GM19328 (cell line): ENCODE results near the gene ST6GALNAC2.

ENCODE experiments used
- ATAC-seq: cut with Tn5 transposase; IDR thresholded peaks from one replicate; pipeline ENCODE4 v1.9.1; 2021; ENCODE audit warnings: mild to moderate bottlenecking, moderate library complexity; ENCODE audit not compliant: unreplicated experiment

ST6GALNAC2 gene

DNA sequence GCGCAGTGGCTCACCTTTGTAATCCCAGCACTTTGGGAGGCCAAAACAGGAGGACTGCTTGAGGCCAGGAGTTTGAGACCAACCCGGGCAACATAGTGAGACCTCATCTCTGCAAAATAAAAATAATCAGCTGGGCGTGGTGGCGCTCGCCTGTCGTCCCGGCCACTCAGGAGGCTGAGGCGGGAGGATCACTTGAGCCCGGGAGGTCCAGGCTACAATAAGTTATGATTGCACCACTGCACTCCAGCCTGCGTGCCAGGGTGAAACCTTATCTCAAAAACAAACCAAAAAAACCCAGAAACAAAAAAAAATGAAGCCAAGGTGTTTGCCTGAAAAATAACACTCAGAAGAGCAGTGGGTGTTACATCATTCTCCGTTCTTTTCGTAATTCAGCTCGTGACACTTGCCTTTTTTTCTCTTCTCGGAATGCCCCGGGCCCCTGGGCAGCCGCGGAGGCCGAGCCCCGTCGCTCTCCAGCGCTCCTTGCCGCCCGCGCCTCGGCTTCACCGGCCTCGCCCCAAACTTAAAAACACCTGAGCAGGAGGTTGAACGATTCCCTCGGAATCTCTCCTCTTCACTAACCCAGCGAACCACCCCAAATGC is 28.8 kb downstream of the ST6GALNAC2 start:
- ATAC-seq, result peak; percentile 30

DNA sequence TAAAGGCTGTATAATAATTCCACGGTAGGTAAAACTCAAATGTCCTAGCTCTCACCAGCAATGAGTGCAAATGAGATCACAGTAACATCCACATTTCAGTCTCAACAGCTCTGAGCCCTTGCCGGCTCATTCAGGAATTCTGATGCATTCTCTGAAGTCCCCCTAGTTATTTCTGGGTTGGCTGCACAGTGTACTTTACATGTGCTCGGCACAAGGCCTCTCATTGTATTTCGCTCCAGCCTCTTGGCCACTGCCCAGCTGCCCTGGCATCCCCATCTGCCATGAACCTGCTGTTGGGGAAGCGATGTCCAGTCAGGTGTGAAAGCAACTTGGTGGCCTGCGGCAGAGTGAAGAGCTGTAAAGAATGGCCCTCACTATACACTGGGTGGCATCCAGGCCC is 31.5 kb downstream of the ST6GALNAC2 start:
- ATAC-seq, result no peak

DNA sequence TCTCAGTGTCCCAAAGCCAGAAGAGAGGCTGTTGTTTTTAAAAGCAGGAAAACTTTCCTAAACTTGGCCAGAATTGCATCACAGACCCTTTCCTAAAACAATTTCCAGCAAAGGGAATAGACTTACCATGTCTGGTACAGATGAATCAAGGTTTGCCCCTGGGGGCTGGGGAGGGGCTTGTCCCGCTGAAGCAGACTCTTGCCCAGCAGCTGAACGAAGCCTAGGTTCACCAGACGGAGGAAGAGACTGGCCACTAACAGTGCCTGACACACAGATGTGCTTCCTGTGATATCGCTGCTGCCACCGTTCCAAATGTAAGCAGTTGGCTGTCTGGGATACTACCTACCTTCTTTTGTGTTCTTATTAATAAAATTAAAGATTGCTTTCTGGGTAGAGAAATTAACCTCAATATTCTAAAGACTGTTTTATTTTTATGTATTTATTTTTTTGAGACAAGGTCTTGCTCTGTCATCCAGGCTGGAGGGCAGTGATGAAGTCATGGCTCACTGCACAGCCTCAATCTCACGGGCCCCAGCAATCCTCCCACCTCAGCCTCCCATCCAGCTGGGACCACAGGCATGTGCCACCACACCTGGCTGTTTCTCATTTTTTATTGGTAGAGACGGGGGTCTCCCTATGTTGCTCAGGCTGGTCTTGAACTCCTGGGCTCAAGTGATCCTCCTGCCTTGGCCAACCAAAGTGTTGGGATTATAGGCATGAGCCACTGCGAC is 32.3 kb downstream of the ST6GALNAC2 start:
- ATAC-seq, result no peak

DNA sequence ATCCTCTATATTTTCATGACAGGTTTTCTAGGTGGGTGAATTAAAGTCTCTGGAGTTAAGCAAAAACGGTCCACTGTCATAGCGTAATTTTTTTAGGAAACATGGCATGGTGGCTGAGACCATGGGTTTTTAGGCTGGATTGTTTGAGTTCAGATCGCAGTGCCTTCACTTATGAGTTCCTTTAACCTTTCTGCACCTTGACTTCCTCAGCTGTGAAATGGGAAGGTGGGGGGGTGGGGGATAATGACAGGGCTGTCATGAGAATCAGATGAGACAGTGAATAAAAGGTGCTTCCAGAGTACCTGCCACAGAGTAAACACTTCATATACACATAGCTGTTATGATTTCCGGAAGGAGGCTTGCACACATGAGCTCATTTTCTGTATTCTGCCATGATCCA is 34.0 kb downstream of the ST6GALNAC2 start:
- ATAC-seq, result no peak

DNA sequence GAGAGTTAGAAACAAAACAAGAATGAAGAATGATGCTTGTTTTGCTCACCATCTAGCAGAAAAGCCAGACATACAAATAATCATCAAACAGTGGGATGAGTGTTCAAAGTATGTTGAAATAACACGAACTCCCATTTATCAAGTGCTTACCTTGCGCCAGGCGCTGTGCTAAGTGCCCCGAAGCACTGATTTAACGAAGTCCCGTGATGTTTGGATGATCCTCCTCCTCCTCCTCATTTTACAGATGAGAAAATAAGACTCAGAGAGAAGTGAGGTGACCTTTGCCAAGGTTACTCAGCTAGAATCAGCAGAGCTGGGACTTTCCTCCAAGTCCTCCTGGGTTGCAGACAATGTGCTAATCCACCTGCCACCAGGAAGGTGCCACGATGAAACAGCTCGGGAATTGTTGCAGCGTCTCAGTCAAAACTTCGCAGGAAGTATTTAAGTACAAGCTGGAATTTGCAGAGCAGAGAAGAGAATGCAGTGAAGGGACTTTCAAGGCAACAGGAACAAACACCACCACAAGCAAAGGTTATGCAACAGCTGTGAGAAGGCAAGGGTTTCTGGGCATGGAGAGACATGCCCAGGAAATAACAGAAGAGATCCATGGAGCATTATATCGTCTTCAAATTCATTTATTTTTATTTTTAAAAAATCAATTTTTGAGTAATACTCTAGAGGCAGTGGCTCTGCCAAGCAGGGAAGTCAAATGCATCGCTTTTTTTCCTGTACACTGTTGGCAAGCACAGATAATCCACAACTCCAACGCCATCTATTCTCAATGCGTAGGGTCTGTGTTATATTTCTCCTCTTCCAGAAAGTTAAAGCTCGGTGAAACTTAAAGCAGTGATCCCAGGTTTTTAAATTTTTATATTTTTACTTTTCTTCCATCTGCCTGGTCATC is 34.7 kb downstream of the ST6GALNAC2 start:
- ATAC-seq, result no peak

DNA sequence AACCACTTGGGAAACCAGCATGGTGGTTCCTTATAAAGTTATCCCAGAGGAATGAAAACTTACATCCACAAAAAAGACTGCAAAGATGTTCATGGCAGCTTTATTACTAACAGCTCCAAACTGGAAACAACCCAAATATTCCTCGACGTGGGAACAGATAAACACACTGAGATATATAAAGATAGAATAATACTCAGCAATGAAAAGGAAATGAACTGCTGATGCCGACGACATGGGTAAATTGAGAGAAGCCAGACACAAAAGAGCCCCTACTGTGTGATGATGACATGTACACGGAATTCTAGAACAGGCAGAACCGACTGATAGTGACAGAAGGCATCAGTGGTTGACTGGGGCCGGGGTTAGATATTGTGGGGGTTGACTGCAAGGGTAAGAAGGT is 36.1 kb downstream of the ST6GALNAC2 start:
- ATAC-seq, result no peak

DNA sequence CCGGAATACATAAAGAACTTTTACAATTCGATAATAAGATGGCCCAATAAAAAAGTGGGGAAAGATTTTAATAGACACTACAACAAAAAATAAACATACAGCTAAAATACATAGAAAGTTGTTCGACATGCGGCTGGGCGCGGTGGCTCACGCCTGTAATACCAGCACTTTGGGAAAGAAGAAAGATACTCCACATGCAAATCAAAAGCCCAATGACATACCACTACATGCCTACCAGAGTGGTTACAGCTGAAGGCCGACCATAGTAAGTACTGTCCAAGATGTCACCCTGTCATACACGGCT is 36.5 kb downstream of the ST6GALNAC2 start:
- no peak for ATAC-seq

DNA sequence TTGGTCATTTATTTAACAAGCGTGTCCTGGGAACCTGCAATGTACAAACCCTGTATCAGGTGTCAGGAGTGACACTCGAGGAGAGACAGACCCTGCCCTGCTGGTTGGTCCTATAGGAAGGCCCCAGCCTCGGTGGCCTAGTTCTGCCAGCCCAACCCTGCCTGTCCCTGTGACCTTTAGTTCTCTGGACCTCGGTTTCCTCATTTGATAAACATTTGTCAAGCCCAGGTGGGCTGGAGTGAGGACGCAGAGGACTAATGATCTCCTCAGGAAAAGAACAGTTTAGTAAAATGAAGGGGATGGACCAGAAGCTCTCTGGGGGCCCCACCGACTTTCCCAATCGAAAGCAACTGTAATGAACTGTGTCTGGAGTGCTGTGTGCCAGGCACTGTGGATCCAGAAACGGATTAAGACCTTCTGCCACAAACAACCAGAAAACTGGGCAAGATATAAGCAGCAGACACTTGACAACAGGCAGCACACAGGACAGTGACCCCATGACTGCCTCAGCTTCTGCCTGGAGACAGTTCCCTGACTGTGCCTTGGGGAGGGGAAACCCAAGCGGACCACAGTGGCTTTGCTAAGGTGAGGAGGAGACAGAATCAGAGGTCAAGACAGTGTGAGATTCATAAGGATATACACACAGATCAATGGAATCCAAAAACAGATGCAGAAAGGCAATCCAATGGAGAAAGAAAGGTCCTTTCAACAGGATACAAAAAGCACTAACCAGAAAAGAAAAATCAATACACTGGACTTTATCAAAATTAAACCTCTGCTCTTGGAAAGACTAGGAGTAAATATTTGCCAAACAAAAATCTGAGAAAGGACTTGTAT is 37.1 kb downstream of the ST6GALNAC2 start:
- no peak for ATAC-seq

DNA sequence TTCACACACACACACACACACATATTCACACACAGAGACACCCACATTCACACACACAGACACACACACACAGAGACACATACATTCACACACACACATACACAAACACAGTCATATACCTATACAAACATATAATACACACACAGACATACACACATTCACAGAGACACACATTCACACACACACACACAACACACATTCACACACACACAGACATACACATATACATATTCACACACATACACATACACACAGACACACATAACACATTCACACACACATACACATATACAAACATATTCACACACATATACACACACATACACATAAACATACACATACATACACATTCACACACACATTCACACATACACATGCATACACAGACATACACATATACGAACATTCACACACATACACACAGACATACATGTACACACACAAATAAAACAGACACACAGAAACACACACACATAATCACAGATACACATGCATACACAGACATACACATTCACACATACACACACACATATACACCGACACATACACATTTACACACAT is 37.9 kb downstream of the ST6GALNAC2 start:
- no peak for ATAC-seq

DNA sequence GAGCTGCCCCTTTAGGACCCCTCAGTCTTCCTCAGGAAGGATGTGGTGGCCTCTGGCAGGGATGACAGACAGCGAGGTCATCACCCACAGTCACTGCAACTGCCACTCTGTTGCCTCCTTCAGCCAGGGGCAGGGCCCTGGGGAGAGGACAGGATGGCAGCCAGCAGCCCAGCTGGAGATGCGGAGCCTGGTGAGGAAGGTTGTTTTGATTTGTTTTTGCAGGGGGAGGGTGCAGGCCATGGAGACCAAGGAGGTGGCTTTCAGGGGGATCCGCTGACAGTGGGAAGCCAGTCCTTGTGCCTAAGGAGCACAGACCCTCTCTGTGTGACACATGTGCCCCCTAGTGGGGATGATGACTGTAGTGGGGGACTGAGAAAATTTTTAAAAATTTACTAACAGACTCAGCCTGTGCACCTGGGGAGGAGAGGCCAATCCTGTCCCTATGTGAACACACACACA is 38.4 kb downstream of the ST6GALNAC2 start:
- no peak for ATAC-seq

DNA sequence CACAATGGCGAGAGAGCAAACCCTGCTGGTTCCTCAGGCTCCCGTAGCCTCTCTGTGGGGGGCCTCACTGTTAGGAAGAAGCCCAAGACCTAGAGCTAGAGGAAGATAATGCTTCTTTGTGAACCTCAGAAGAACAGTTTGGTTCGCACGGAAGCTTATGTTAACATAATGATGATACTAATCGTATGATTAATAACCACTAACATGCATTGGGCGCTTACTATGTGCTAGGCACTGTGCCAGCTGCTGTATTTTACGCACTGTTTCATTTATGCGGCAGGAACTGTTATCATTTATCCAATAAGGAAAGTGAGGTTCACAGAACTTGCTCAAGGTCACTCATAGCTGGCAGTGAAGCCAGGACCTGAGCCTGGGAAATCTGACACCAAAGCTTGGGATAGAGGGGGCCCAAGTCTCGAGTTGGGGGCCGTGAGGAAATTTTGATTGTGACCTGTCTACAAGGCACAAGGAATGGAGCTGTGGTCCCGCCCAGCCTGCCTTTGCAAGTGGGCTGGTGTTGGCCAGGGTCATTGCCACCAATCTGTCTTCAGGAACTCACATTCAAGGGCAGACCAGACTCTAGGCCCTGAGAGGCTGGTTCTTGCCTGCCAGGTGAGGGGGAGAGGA is 39.0 kb downstream of the ST6GALNAC2 start:
- ATAC-seq, result no peak

DNA sequence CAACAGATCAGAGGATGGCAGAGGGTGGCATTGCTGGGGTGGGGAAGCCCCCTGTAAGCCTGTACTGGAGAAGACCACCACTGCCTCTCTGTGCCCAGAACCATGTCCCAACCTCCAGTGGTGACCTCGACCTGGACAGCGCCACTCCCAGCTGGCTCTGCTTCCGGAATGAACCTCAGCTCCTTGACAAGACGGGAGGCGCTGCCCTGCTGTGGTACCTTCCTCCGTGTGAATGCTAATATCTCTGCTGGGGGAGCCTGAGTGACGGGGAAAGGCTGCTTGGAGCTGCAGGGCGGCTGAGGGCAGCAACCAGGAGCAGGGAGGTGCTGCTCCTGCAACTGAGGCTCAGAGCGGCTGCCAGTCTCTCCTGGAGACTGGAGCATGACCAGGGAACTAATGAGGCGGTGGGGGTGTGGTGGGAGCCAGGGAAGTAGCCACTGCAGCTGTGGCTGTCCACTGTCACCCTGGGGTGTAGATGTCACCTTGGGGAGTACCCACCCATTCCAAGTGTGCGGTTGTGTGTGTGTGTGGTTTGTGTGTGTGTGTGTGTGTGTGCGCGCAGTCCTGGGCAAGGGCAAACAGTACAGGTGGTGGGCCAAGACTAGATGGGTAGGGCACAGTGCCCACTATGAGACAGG is 39.6 kb downstream of the ST6GALNAC2 start:
- no peak for ATAC-seq

DNA sequence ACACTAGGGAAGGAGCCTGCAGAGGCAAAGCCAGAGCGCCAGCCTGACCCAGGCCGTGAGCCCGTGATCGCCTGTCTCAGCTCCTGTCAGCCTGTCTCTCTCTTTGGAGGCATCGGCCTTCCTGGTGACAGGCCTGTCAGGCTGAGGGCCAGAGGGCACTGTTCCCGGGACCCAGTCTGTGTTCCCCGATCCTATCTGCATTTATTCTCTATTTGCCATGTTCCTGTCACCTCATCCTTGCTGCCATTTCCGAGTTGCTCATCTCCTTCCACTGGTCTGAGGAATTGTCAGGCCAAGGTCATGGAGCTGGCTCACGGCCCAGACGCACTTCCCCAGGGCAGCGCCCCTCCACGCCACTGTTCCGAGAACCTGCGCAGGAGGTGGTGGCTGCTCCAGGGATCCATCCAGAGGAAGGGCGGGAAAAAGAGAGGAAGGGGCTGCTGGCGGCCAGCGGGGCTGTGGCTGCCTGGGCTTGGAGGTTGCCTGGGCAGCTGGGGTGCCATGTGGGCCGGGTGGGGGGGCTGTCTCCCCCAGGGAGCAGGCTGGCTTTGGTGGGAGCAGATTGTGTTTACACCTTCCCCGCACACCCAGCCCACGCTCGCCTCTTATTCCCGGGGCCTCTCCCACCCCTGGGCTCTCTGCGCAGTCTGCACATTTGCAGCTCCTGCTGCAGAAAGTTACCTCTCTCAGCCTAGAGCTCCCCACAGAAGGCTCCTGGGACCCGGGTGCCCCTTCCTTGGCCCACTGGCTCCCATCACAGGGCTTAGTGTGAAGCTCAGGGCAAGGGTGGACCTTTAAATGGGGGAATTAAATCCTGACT is 40.9 kb downstream of the ST6GALNAC2 start:
- no peak for ATAC-seq

DNA sequence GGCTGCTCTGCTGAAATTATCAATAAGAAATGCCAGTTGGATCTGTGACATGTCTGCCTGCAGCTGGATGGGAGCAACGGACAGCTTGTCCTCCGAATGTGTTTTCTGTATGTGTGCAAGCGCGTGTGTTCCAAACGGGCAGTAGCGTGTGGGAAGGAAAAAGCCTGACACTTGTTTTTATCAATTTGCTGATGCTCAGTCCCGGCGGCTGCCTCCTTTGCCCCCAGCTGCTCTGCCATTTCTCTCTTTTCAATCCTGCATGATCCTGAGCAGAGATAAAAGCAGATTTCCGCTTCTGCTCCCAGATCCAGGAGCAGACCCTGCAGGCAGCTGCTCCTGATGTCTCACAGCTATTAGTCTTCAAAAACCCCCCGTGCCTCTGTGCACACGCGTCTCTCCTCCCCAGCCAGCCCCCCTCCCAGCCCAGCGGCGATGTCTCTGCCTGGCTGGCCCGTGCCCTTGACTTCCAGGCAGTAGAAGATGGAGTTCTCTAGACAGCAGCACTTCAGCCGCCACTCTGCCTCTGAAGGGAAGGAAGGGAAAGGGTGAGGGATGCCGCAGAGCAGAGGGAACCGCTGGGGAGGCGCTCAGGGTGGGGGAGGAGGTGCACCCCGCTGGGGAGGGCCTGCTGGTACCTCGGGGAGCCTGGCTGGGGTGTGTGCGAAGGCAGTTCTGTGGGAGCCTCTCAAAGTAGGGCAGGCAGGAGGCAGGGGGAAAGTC is 41.7 kb downstream of the ST6GALNAC2 start:
- no peak for ATAC-seq

DNA sequence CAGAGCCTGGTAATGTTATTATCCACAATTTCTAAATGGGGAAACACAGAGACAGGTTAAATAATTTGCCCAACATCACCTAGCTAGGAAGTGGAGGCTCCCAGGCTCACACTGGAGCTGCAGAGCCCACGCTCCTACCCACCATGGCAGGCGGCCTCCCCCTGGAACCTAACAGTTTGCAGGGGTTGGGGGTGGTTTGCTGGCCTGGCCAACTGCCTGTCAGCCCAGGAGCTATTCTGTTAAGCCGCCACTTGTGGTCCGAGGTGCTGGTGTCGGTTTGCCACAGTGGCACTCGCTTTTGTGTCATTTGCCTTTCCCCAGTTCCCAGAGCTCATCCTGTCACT is 42.2 kb downstream of the ST6GALNAC2 start:
- no peak for ATAC-seq

DNA sequence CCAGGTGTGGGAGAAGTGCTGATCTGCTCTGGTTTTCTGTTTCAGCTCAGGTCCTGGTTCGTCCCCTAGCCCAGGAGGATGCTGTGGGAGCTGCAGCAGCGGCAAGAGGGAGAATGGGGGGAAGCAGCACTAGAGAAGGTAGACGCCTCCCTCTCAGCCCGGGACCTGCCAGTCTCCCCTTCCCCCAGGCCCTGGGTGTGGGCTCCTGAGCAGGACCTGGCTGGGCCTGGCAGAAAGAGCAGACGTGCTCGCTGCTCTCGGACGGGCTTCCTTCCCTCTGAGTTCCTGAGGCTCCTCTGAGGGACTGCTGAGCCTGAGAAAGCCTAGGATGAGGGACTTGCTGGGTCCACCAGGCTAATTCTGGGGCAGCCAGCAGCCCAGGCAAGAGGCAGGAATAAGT is 42.7 kb downstream of the ST6GALNAC2 start:
- ATAC-seq, result no peak

DNA sequence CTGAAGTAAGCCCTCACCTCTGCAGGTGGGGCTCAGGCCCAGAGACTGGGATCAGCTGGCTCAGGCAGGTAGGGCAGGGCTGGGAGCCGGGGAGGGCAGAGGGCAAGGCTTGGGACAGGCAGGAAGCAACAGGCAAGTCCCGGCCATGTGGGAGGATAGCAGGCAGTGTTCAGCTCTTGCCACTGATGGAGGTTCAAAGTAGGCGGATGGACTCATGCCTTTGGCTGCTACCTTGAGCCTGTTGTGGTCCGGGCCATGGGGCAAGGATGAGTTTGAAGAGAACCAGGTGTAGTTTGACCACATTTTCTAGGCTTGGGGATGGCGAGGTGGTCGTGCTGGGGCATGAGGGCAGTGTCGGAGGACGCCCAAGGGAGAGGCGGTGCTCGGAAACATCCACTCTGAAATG is 43.1 kb downstream of the ST6GALNAC2 start:
- ATAC-seq, result no peak

DNA sequence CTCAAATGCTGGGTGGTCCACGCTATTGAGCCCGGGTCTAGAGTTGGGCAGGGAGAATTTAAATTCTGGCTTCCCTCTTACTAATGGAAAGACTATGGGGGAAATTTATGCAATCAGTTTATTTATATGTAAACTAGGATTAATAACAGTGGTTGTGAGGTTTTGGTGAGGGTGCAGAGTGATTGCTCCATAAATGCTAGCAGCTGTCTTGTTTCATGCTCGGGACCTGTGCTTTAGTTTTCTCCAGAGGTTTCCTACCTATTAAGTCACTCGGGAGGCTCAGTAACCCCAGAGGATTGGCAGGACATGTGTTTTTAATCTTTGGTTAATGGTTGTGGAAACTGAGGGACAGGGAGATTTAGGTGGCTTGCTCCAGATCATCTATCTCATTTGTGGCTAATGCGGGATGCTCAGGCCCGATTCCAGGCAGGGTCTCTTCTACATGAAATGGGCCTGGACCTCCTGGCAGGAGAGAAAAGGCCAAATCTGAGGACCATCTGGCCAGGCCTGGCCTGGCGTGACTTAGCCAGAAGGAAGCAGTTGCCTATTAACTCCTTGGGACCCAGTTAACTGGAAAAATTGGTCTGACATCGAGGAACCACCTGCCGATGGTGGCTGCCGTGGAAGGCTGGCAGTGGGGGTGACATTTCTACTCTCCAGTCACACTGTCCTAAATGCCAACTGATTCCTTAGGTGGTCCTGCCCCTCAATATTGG is 43.8 kb downstream of the ST6GALNAC2 start:
- ATAC-seq, result no peak
